ENCODE measurements around the gene ARHGEF11.
A peak's percentile ranks its signal among the peaks of the same experiment; 100 is the strongest.

The ARHGEF11 gene

GRCh38 chr1:156901590-156901900 is 144.0 kb downstream of the ARHGEF11 start:
- no peak overlapping the region for H3K4me3 ChIP-seq (replicated peaks; ENCODE audit: low read depth, low read length)
- DNase-seq (ENCODE audit: extremely low read depth, low read depth) = no peak
- no peak for TF ChIP-seq CTCF (IDR thresholded peaks at IDR 0.05; ENCODE audit: low read depth, low read length, missing control alignments)

DNA sequence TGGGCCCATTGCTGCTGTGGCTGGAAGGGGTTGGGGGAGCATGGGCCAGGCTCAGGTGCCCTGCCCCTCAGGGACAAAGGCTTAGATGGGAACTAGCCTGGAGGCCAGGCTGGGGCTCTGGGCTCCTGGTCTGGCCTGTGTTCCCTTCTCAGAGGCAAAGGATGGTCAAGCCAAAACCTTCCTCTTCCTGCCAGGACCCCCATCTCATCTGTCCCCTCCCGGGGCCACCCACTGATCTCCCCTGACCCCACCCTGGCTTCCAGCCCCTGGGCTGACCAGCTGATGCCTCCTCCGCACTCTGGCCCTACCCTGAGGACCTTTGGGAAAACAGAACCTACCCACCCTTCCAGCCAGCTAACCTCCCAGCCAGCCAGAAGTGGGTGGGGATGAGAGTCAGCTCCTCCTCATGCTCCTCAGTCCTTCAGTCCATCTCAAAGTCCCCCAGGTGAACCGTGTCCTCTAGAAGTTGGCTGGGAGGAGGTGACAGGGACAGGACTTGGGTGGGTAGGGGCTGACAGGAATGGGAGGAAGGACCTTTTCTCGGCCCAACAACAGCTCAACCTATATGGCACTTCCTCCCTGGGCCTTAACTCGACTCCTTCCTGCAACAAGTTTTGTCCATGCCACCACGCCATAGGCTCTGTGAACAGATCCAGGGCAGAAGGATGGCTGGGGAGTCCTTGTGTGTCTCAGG is 144.5 kb downstream of the ARHGEF11 start:
- no peak for TF ChIP-seq CTCF (IDR thresholded peaks at IDR 0.05; ENCODE audit: low read depth, low read length, missing control alignments)
- DNase-seq (ENCODE audit: extremely low read depth, low read depth) = no peak

DNA sequence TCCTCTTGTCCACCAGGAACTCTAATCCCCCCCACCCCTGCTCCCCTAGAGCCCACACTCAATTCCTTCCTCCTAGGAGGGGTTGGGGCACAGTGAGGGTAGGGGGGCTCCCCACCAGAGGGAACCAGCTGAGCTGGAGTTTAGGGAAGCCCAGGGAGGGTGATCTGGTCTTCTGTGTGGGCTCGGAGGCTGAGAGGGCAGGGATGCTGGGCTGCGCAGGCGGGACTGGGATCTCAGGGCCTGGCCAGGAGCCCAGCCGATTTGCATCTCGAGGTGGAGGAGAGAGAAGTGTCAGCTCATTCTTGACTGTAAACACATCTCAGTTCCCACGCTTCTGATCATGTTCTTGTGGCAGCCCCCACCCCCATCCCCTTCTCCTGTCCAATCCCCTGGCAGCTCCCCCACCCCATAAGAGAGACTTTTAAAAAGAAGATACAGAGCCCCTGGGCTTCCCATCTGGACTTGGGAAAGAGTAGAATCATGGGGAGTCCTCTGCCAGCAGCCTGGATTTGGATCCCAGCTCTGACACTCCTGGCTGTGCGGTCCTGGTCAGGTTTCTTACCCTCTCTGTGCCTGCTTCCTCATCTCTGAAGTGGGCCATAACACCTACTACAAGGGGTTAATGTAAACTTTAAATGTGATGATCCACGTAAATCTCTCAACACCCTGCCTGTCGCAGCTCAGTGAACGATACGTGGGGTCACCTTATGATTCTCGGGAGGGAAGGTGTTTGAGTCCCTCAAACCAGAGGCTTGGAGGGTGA is 145.4 kb downstream of the ARHGEF11 start:
- DNase-seq (ENCODE audit: extremely low read depth, low read depth) = no peak
- no peak for TF ChIP-seq CTCF (IDR thresholded peaks at IDR 0.05; ENCODE audit: low read depth, low read length, missing control alignments)
- no peak overlapping the region for H3K4me3 ChIP-seq (replicated peaks; ENCODE audit: low read depth, low read length)

More for the DNA sequence above, 144.5 kb downstream of the ARHGEF11 start:
- no peak overlapping the region for H3K4me3 ChIP-seq (replicated peaks; ENCODE audit: low read depth, low read length)

GRCh38 chr1:156898971-156899664 is 146.4 kb downstream of the ARHGEF11 start:
- no peak for TF ChIP-seq CTCF (IDR thresholded peaks at IDR 0.05; ENCODE audit: low read depth, low read length, missing control alignments)
- H3K4me3 ChIP-seq (replicated peaks; ENCODE audit: low read depth, low read length) = no peak overlapping the region
- no peak for DNase-seq (ENCODE audit: extremely low read depth, low read depth)

GRCh38 chr1:156898161-156898566 is 147.4 kb downstream of the ARHGEF11 start:
- H3K4me3 ChIP-seq (replicated peaks; ENCODE audit: low read depth, low read length) = peak overlapping the region; percentile 17
- DNase-seq (ENCODE audit: extremely low read depth, low read depth) = peak; percentile 52
- TF ChIP-seq CTCF (IDR thresholded peaks at IDR 0.05; ENCODE audit: low read depth, low read length, missing control alignments) = no peak

- H3K4me3 ChIP-seq (replicated peaks; ENCODE audit: low read depth, low read length) = peak overlapping the region; percentile 17
- no peak for DNase-seq (ENCODE audit: extremely low read depth, low read depth)
- no peak for TF ChIP-seq CTCF (IDR thresholded peaks at IDR 0.05; ENCODE audit: low read depth, low read length, missing control alignments)
Observed at GRCh38 chr1:156897078-156897825, 148.3 kb downstream of the ARHGEF11 start.
